CMK (cell line): Measurements from ENCODE around the gene WBP2NL.
"Not testable (repeated sequence)": the region's sequence is repeated elsewhere in the genome, so short reads cannot be mapped to it uniquely, and the experiment has no call there.

ENCODE experiments used
- DNase-seq: peaks from one replicate; pipeline ENCODE4 v3.0.0-alpha.2; 2010; ENCODE audit warnings: low read depth

WBP2NL gene

GRCh38 chr22:41998361-41999261, at the start of gene WBP2NL:
TSS of gene WBP2NL (plus strand) at chr22:41998788. CDS start at chr22:41998819, 31 bp downstream.
- DNase-seq = no peak

- not testable (repeated sequence) for DNase-seq
These were observed 49.7 kb upstream of the WBP2NL start for GRCh38 chr22:41948928-41949296.

GRCh38 chr22:41949297-41949965, 49.2 kb upstream of the WBP2NL start:
- DNase-seq = no peak

GRCh38 chr22:41951898-41952474, 46.6 kb upstream of the WBP2NL start, which contains the start of gene SMIM45:
TSS of gene SMIM45 (plus strand) at chr22:41952150.
- DNase-seq = no peak

- no peak for DNase-seq
These were observed 45.9 kb upstream of the WBP2NL start for GRCh38 chr22:41952713-41953112.

GRCh38 chr22:41957941-41958556, 40.5 kb upstream of the WBP2NL start:
- DNase-seq = no peak

- DNase-seq = no peak
These were observed 35.0 kb upstream of the WBP2NL start for GRCh38 chr22:41963453-41964111.

- no peak for DNase-seq
These were observed 34.5 kb upstream of the WBP2NL start for GRCh38 chr22:41964112-41964491.

- DNase-seq = no peak
These were observed 32.4 kb upstream of the WBP2NL start for GRCh38 chr22:41966225-41966606.

- peak; percentile 74 for DNase-seq
These were observed 31.9 kb upstream of the WBP2NL start for GRCh38 chr22:41966607-41967240.

GRCh38 chr22:41968601-41969000, 30.0 kb upstream of the WBP2NL start:
- no peak for DNase-seq

GRCh38 chr22:41969110-41969646, 29.4 kb upstream of the WBP2NL start, which contains the start of gene SEPTIN3:
TSS of gene SEPTIN3 (plus strand) at chr22:41969443. CDS start at chr22:41971493, 2,050 bp downstream.
- DNase-seq = no peak

GRCh38 chr22:41970601-41971000, 28.0 kb upstream of the WBP2NL start:
- DNase-seq = no peak

- no peak for DNase-seq
These were observed 27.2 kb upstream of the WBP2NL start for GRCh38 chr22:41971431-41971830.

- DNase-seq = no peak
These were observed 23.8 kb upstream of the WBP2NL start for GRCh38 chr22:41974691-41975290.

- DNase-seq = no peak
These were observed 23.1 kb upstream of the WBP2NL start for GRCh38 chr22:41975299-41976069.

GRCh38 chr22:41976070-41976901, 22.3 kb upstream of the WBP2NL start:
- no peak for DNase-seq

GRCh38 chr22:41976961-41977566, 21.5 kb upstream of the WBP2NL start:
- DNase-seq = no peak
